GM12875 (cell line): Measurements from ENCODE around the gene ZDHHC17.

Experiments used
- H3K4me3 ChIP-seq: one replicate; pipeline ENCODE4 v1.5.1; 2011; ENCODE audit warnings: low read depth, low read length, control low read depth
- CTCF ChIP-seq: IDR thresholded peaks from 2 replicates; pipeline ENCODE4 v1.5.1; 2011; ENCODE audit warnings: low read depth, mild to moderate bottlenecking, control low read depth, inconsistent platforms, low read length, moderate library complexity, borderline replicate concordance; ENCODE audit not compliant: insufficient read depth

Gene ZDHHC17

GRCh38 chr12:76747245-76747644 lies 16.7 kb upstream of the ZDHHC17 start:
- no peak for TF ChIP-seq CTCF
- no peak overlapping the region for H3K4me3 ChIP-seq

GRCh38 chr12:76755829-76756379 lies 8.0 kb upstream of the ZDHHC17 start:
- TF ChIP-seq CTCF = no peak
- no peak overlapping the region for H3K4me3 ChIP-seq

GRCh38 chr12:76757694-76758093 lies 6.2 kb upstream of the ZDHHC17 start:
- no peak for TF ChIP-seq CTCF
- H3K4me3 ChIP-seq = no peak overlapping the region

- H3K4me3 ChIP-seq = no peak overlapping the region
- TF ChIP-seq CTCF = no peak
Observed at GRCh38 chr12:76762601-76762980, 1.3 kb upstream of the ZDHHC17 start.

GRCh38 chr12:76764856-76765255 lies 941 bp downstream of the ZDHHC17 start:
- TF ChIP-seq CTCF = no peak
- peak overlapping the region; percentile 90 for H3K4me3 ChIP-seq

GRCh38 chr12:76765598-76765997 lies 1.7 kb downstream of the ZDHHC17 start:
- H3K4me3 ChIP-seq = no peak overlapping the region

More at GRCh38 chr12:76765598-76765997, 1.7 kb downstream of the ZDHHC17 start:
- no peak for TF ChIP-seq CTCF
